Transverse colon (tissue), 4 donors: ENCODE data around the gene MTERF2. TPM values are rescaled to one million over a fixed set of nuclear protein-coding genes. Genes with fewer than 3 reads are reported as not detected.
"Not testable (repeated sequence)": the region's sequence is repeated elsewhere in the genome, so short reads cannot be mapped to it uniquely, and the experiment has no call there.

Source experiments
- DNase-seq: peaks from one replicate; pipeline ENCODE4 v3.0.0-alpha.2; 2019
- H3K27ac ChIP-seq, 4 donors: fragments of 200-600 bp; sonication (generic); 2 replicates each; pipeline ENCODE4 v1.5.1; 2016 to 2018; ENCODE audit warnings: inconsistent platforms in 4 of 4
- H3K27me3 ChIP-seq: fragments of 200-600 bp; sonication (generic); 2 replicates; pipeline ENCODE4 v1.5.1; 2017; ENCODE audit warnings: inconsistent platforms
- H3K36me3 ChIP-seq, 4 donors: fragments of 200-600 bp; sonication (generic); 2 replicates each; pipeline ENCODE4 v1.5.1; 2017 to 2019; ENCODE audit warnings: inconsistent platforms in 4 of 4
- H3K4me1 ChIP-seq, 4 donors: fragments of 200-600 bp; sonication (generic); 2 replicates each; pipeline ENCODE4 v1.5.1; 2017 to 2020; ENCODE audit warnings: inconsistent platforms in 4 of 4
- H3K4me3 ChIP-seq, 4 donors: fragments of 200-600 bp; sonication (generic); 1 replicate in 1 of 4; 2 replicates in 3 of 4; pipeline versions ENCODE4 v1.5.1 to v1.6.1; 2017 to 2019; ENCODE audit warnings: inconsistent platforms in 4 of 4
- H3K9me3 ChIP-seq, 2 donors: fragments of 200-600 bp; sonication (generic); 2 replicates each; pipeline ENCODE4 v1.5.1; 2017 to 2019; ENCODE audit warnings: inconsistent platforms in 2 of 2
- EP300 ChIP-seq: sonication (generic); formaldehyde crosslinking; IDR thresholded peaks from one replicate; pipeline ENCODE4 v1.6.1; 2017; ENCODE audit warnings: antibody characterized with exemption, low read depth
- POLR2A ChIP-seq: fragments of 450-650 bp; IDR thresholded peaks from one replicate; pipeline ENCODE4 v1.6.1; 2016; ENCODE audit warnings: antibody characterized with exemption, mild to moderate bottlenecking, moderate library complexity
- POLR2AphosphoS5 ChIP-seq, 3 donors: sonication (generic); formaldehyde crosslinking; IDR thresholded peaks; one replicate each; pipeline ENCODE4 v1.6.1; 2016; ENCODE audit warnings: antibody characterized with exemption in 3 of 3
- WGBS, 2 donors: methylation state at CpG; one replicate each; pipeline ENCODE4 v1.1.5; 2018; ENCODE audit warnings: low coverage in 1 of 2; 5-methylcytosine and 5-hydroxymethylcytosine counted together
- in situ Hi-C, 4 donors: fragments of 200-750 bp; cut with MboI; loops; one replicate each; pipeline versions ENCODE4 v1.15.0 to v1.15.1; 2017; ENCODE audit warnings: low sequenced_read_pairs in 3 of 4, low pct_ligation_motif_present in 1 of 4, low pct_unique_long_range_greater_than_20kb in 1 of 4
- intact Hi-C: fragments of 100-400 bp; cut with DNase I; formaldehyde crosslinking; loops from one replicate; pipeline ENCODE4 v1.15.1; 2023; ENCODE audit warnings: low total_unique reads
- total RNA-seq, 4 donors: library from RNA; depleted of rRNA; stranded (reverse); fragments of >200 nt; gene quantifications; one replicate each; pipeline ENCODE4 v1.1.0, GENCODE V29; 2016
- TF ChIP-seq, protein P1 (sequence below), 5 experiments: fragments of 200-600 bp in 3 of 5; fragments of 450-650 bp in 2 of 5; sonication (generic) in 3 of 5; IDR thresholded peaks; 1 replicate in 2 of 5; 2 replicates in 3 of 5; pipeline ENCODE4 v1.5.1; 2016 to 2017; ENCODE audit warnings: antibody characterized with exemption in 5 of 5, inconsistent platforms in 3 of 5, mild to moderate bottlenecking in 2 of 5, moderate library complexity in 1 of 5

MTERF2 gene
- total RNA-seq, 4 donors from 2014 or later = 3.0 to 14.8 (median 8.7) TPM

DNA sequence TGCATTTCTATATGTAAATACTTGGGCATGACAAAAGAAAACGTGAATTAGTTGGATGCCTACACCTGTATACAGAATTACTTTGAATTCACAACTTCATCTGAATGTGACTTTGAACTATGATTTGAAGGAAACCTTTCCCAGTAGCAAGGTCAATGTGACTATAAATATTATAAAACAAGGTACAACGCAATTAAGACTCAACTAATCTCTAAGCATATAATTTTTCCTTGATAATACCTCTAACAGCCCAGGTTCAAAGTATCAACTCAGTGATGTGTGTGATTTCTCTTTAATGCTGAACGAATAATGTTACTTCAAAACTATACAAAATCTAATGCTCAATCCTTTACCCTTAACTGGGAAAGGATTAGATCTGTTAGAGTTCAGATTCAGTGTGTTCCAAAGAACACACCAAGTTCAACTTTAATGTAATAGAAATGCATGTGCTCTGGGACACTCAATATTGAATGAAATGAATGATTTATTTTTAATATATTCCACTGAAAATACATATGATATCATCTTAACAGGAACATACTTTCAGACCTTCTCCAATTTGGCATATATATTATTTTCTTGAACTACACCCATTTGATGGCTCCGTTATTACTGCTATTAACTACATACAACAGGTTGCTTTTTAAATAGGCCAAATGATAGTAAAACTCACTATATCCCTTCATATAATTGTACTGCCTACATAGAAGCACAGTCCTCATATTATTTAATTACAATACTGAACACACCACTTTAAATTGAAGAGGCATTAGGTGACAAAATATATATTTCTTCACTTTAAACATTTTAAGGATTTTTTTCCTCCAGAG, 40.1 kb upstream of the MTERF2 start:
- in situ Hi-C loops (no loop called here), intact Hi-C loops (no loop called here)
- no peaks in the 10 kb centered on the region for H3K27me3 ChIP-seq
- 35 to 37% methylated on average over 4 of the region's 4 CpGs for WGBS, 2 donors
- DNase-seq = no peak
- no peak for TF ChIP-seq EP300
- TF ChIP-seq, protein P1, sequence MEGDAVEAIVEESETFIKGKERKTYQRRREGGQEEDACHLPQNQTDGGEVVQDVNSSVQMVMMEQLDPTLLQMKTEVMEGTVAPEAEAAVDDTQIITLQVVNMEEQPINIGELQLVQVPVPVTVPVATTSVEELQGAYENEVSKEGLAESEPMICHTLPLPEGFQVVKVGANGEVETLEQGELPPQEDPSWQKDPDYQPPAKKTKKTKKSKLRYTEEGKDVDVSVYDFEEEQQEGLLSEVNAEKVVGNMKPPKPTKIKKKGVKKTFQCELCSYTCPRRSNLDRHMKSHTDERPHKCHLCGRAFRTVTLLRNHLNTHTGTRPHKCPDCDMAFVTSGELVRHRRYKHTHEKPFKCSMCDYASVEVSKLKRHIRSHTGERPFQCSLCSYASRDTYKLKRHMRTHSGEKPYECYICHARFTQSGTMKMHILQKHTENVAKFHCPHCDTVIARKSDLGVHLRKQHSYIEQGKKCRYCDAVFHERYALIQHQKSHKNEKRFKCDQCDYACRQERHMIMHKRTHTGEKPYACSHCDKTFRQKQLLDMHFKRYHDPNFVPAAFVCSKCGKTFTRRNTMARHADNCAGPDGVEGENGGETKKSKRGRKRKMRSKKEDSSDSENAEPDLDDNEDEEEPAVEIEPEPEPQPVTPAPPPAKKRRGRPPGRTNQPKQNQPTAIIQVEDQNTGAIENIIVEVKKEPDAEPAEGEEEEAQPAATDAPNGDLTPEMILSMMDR (IDR thresholded peaks at IDR 0.05) = no peak
- TF ChIP-seq POLR2AphosphoS5 (IDR thresholded peaks at IDR 0.05) = no peak
- no peak for TF ChIP-seq POLR2A
- no peak overlapping the region for H3K4me3 ChIP-seq
- peak overlapping the region; percentile 73 to 86 (median 77) for H3K27ac ChIP-seq
- H3K9me3 ChIP-seq = no peaks in the 10 kb centered on the region
- H3K4me1 ChIP-seq = peaks cover 4 to 44% (median 26%) of the 10 kb centered on the region in 4 donors
- H3K36me3 ChIP-seq = no peaks in the 10 kb centered on the region

- H3K27ac ChIP-seq = peak overlapping the region; percentile 73 to 86 (median 77)
- H3K4me3 ChIP-seq, H3K9me3 ChIP-seq, H3K36me3 ChIP-seq, H3K27me3 ChIP-seq, DNase-seq, intact Hi-C loops, in situ Hi-C loops: not testable (repeated sequence)
- peaks cover 4 to 41% (median 26%) of the 10 kb centered on the region in 4 donors for H3K4me1 ChIP-seq
Observed at GRCh38 chr12:107026356-107026755, 39.4 kb upstream of the MTERF2 start.

DNA sequence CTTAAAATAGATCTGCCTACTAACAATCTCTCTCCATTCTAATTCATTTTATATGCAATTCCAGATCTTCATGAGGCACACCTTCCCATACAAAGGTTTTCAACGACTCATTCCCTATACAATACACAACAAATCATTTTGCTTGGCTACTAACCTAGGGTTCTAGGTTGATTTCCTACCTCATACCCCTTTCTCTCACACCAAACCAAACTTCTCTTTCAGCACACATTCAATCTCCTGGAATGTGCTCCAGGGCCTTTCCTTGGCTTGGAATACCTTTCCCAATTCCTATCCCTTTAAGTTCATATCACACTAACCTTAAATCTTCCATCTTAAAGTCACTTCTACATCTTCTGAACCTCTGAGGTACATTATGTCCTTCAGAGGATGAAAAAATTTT, 38.7 kb upstream of the MTERF2 start:
- intact Hi-C loops = no loop called here
- H3K27ac ChIP-seq = peak overlapping the region in 1 of 4 donors; percentile 23

DNA sequence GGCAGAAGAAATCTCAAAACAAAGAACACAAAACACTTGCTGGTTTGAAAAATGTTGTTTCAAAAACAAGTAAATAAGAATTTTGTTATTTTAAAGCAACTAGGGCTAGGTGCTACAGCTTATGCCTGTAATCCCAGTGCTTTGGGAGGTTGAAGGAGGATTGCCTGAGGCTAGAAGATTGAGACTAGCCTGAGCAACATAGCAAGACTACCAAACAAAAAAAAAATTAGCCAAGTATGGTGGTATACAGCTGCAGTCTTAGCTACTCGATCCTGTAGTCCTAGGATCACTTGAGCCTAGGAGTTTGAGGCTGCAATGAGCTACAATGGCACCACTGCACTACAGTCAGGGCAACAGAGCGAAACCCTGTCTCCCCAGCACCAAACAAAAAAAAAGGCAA, 32.6 kb upstream of the MTERF2 start:
- H3K9me3 ChIP-seq = no peaks in the 10 kb centered on the region
- intact Hi-C loops (no loop called here), in situ Hi-C loops (no loop called here)
- H3K27me3 ChIP-seq = no peaks in the 10 kb centered on the region
- H3K4me3 ChIP-seq = no peak overlapping the region
- H3K27ac ChIP-seq = no peak overlapping the region
- 98 to 100% methylated on average over 2 of the region's 2 CpGs for WGBS, 2 donors
- TF ChIP-seq EP300 = no peak
- TF ChIP-seq POLR2AphosphoS5 (IDR thresholded peaks at IDR 0.05) = no peak
- no peak for TF ChIP-seq POLR2A
- TF ChIP-seq, protein P1 (IDR thresholded peaks at IDR 0.05) = no peak
- no peak for DNase-seq
- H3K36me3 ChIP-seq = no peaks in the 10 kb centered on the region
- no peaks in the 10 kb centered on the region for H3K4me1 ChIP-seq

More for the DNA sequence above, 38.7 kb upstream of the MTERF2 start:
- Histone ChIP-seq H3K4me3 (no peak overlapping the region), H3K36me3 (no peaks in the 10 kb centered on the region), H3K4me1 (peaks cover 4 to 34% (median 24%) of the 10 kb centered on the region in 4 donors), H3K9me3 (no peaks in the 10 kb centered on the region), H3K27me3 (no peaks in the 10 kb centered on the region)
- TF ChIP-seq POLR2AphosphoS5 (IDR thresholded peaks at IDR 0.05) (no peak), EP300 (no peak), POLR2A (no peak)
- TF ChIP-seq, protein P1 (IDR thresholded peaks at IDR 0.05) = no peak
- 62 to 80% methylated on average over 1 of the region's 1 CpG for WGBS, 2 donors
- no peak for DNase-seq
- in situ Hi-C loops = no loop called here

- no peaks in the 10 kb centered on the region for H3K4me1 ChIP-seq
- no peak overlapping the region for H3K27ac ChIP-seq
- TF ChIP-seq POLR2A (no peak), POLR2AphosphoS5 (IDR thresholded peaks at IDR 0.05) (no peak)
- H3K36me3 ChIP-seq = no peaks in the 10 kb centered on the region
- WGBS, 2 donors = 87 to 92% methylated on average over 4 of the region's 4 CpGs
- no peak overlapping the region for H3K4me3 ChIP-seq
- in situ Hi-C loops (no loop called here), intact Hi-C loops (no loop called here)
- DNase-seq = no peak
- no peaks in the 10 kb centered on the region for H3K27me3 ChIP-seq
- no peaks in the 10 kb centered on the region for H3K9me3 ChIP-seq
Observed at GRCh38 chr12:107017042-107017441, 30.1 kb upstream of the MTERF2 start.
